GM19035 (cell line): ENCODE results near the gene RPLP2.

Experiments
- ATAC-seq: cut with Tn5 transposase; IDR thresholded peaks from one replicate; pipeline ENCODE4 v1.9.1; 2021; ENCODE audit not compliant: unreplicated experiment

The RPLP2 gene

DNA sequence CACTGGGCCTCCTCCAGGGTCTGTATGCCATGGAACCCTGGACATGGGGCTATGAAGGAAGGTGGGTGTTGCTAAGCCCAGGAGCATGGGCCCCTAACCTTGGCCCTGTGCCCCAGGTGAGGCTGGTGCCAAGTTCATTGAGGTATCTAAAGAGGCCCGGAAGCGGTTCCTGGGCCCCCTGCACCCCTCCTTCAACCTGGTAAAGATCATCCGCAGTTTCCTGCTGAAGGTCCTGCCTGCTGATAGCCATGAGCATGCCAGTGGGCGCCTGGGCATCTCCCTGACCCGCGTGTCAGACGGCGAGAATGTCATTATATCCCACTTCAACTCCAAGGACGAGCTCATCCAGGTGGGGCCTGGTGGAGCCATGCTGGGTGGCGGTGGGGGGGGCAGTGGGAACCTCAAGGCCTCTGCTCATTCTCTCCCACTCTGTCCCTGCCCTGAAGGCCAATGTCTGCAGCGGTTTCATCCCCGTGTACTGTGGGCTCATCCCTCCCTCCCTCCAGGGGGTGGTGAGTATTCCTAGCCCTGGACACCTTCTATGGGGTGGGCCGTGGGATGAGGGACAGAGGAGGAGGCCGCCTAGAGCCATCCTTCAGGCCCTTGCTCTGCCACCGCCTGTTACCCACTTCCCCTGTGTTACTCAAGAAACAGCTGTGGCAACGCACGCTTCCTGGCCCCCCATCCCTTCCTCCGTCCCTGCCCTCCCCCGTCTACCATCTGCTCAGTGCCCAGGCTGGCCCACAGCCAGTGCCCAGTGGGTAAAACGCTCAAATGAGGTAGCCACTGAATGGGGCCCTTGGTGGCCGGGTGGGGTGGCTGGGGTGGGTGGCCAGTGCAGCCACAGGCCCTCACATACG, 12.0 kb downstream of the RPLP2 start:
- ATAC-seq = no peak

DNA sequence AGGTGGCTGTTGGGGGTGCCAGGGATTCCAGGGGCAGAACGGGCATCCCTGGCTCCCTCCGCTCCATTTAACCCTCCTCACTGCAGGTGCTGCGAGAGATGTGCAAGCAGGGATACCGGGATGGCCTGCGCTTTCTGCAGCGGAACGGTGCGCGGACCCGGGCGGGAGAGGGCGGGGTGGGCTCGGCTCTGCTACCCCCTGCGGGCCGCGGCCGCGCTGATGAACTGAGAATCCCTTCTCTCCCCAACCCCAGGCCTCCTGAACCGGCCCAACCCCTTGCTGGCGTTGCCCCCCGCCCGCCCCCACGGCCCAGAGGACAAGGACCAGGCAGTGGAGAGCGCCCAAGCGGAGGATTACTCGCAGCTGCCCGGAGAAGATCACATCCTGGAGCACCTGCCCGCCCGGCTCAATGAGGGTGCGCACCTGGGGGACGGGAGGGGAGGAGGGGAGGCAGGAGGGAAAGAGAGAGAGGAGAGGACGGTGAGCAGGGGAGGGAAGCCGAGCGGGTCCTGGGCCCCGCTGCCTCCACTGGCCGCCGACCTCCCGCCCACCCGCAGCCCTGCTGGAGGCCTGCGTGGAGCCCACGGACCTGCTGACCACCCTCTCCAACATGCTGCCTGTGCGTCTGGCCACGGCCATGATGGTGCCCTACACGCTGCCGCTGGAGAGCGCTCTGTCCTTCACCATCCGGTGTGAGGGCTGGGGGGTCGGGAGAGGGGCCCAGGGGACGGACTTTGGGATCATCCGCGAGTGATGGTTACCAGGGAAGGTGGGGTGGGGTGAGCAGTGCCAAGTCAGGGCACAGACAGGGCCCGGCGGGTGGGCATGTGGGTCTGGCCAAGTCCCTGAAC, 13.9 kb downstream of the RPLP2 start:
- ATAC-seq = no peak

DNA sequence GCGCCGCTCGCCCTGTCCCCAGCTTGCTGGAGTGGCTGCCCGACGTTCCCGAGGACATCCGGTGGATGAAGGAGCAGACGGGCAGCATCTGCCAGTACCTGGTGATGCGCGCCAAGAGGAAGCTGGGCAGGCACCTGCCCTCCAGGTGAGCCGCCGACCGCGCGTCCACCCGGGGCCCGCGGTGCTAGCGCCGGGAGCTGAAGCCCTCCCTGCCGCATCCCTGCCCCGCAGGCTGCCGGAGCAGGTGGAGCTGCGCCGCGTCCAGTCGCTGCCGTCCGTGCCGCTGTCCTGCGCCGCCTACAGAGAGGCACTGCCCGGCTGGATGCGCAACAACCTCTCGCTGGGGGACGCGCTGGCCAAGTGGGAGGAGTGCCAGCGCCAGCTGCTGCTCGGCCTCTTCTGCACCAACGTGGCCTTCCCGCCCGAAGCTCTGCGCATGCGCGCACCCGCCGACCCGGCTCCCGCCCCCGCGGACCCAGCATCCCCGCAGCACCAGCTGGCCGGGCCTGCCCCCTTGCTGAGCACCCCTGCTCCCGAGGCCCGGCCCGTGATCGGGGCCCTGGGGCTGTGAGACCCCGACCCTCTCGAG, 14.6 kb downstream of the RPLP2 start:
- no peak for ATAC-seq

DNA sequence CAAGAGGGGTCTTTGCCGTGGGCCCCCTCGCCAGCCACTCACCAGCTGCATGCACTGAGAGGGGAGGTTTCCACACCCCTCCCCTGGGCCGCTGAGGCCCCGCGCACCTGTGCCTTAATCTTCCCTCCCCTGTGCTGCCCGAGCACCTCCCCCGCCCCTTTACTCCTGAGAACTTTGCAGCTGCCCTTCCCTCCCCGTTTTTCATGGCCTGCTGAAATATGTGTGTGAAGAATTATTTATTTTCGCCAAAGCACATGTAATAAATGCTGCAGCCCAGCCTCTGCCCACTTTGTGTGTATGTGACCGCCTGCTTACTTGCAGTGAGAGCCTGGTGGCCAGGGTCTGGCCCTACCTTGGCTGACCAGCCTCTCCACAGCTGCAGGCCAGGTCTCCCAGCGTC, 15.2 kb downstream of the RPLP2 start:
- ATAC-seq = no peak

DNA sequence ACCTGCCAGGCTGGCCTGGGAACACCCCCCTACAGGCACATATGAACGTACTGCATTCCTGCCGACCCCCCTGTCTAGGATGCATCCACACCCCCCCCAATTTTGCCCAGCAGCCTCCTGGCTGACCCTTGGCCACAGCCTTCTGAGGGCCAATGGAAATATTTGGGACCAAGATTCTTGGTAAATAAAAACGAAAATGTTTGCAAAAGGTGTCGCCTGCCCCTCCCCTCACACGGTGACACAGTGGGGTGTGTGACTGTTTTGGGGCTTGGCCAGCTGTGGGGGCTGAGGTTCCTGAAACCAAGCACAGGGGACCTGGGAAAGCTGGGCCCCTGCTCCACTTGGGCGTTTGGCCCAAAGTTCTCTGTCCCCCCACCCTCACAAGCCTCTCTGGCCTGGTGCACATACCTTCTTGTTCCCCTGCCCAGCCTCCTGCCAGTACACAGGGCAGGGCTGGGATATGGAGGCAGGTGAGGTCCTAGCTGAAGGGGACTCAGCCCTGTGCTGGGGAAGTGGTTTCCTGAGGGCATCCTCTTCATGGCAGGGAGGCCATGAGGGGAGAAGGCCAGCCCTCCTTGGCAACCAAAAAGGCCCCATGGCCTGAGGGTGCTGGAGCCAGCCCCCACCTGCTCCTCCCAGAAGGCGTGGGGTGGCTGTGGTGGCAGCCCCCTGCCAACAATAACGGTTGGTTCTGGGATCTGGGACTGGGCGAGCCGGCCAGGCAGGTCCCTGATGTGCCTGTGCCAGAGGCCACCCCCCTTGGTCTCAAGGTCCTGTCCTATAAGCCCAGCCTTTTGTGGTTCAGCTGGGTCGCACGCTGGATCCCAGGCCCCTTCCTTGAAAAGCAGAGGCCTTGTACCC, 15.8 kb downstream of the RPLP2 start:
- no peak for ATAC-seq

DNA sequence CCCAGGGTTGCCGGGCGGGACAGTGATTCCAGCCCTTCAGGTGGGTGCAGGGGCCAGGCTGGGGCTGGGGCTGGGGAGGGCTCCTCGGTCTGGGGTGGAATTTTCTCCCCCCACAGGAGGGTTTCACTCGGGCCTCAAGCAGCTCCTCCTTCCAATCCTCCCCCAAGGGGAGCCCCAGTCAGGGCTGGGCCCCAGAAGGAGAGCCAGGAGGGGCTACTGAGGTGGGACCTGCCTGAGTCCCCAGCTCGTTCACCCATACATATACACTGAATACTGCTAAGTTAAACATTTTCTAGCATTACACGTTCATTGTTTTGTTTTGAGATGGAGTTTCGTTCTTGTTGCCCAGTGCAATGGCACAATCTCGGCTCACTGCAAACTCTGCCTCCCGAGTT, 16.5 kb downstream of the RPLP2 start:
- ATAC-seq = no peak

DNA sequence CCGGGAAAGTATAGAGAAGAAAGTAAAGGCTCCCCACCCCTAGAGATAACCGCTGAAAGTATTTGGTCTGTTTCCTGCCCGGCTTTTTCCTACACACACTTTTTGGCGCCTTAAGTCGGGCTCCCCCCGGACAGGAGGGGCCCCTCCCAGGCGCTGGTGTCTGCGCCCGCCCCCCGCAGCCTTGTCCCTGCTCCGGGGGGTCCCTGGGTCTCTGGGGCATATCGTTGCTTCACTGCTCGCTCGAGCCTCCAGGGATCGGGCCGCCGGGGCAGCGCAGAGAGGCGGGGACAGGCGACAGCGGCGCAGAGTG, 17.0 kb downstream of the RPLP2 start:
- ATAC-seq = no peak

DNA sequence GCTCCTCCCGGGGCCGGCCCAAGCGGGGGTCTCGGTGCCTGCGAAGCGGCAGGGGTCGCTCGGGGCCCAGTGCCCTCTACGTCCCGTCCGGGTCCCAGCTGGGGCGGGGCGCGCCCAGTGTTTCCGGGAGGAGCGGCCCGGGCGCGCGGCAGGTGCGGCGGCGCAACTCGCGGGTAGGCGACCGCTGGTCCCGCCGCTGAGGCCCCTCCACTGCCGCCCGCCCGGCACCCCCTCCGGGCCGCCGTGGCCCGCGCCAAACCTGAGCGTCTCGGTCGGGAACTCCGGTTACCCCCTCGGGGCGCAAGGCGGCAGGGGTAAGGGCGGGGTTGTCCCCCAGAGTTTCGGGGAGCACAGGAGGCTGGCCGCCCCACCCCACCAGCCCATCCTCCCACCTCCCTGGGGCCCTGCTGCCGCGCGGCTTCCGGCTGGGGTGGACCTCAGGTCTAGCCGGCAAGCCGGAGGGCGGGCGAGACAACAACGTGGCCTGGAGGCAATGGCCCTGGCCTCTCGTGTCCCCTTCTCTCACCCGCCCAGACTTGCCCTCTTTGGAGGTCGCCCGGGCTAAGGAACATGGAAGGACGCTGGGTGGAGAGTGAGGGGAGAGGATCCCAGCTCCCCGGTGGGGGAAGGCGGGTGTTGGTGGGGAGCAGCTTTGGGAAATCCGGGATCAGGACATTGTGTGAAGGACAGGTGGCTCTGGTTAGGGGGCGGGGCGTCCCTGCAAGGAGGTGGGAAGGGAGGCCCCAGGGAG, 17.6 kb downstream of the RPLP2 start:
- ATAC-seq = no peak

DNA sequence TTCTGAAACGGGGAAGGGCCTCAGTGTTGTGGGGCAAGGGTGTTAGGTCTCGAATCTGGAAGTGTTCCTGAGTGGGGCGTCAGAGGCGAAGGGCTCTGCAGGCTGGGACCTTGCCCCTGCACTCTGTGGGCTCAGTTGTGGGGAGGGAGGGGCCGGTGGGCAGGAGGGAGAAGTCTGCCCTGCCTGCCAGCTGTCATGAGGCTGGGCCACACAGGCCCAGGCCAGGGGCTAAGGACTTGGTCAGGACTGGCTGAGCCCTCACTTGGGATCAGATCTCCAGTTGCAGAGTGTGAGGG, 18.1 kb downstream of the RPLP2 start, which contains the start of gene CRACR2B:
TSS of gene CRACR2B (plus strand) at position 23 of the 296 bp plus-strand sequence. CDS start 689 bp downstream, outside the sequence.
- no peak for ATAC-seq

DNA sequence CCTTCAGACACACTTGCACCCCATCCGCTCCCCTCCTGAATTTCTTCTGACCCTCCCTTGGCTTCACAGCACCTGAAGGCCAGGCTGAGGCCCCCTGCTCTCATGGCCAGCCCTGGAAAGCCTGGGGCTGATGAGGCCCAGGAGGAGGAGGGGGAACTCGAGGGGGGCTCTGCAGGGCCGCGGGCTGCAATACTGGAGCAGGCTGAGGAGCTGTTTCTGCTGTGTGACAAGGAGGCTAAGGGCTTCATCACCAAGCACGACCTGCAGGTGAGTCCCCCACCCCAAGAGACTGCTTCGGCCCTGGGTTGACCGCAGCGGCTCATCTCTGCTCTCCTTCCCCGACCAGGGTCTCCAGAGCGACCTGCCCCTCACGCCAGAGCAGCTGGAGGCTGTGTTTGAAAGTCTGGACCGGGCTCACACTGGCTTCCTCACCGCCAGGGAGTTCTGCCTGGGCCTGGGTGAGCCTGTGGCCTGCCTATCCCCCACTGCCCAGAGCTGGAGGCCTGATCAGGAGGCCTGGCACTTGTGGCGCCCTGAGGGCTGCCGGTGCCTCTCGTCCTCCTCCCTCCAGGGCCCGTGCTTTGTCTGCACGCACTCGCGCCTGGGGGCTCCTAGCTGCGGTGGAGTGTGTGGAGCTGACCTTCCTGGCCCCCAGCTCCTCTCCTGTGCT, 18.9 kb downstream of the RPLP2 start:
- ATAC-seq = no peak

DNA sequence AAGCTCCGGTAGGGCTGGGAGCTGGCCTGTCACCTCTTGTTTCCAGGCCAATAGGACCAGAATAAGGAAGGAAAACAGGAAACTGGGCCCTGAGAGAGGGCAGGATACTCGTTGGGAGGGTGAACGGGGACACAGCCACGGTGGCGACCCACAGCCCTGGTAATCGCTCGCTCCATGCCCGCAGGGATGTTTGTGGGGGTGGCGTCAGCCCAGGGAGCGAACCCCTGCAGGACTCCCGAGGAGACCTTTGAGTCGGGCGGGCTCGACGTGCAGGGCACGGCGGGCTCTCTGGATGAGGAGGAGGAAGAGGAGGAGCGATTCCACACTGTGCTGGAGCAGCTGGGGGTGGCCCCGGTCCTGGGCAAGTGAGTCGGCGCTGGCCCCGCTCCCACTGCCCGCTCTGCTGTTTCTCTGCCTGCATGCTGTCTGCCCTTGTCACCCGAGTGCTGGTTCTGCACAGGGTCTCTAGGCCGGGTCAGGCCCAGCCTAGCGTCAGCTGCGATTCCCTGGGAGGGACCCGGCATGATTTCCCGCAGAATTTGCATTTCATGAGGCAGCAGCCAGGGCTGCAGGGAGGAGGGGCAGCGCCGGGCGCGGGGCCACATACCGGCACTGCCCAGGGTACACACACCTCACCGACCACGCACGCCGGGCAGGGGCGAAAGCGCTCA, 19.5 kb downstream of the RPLP2 start:
- no peak for ATAC-seq

DNA sequence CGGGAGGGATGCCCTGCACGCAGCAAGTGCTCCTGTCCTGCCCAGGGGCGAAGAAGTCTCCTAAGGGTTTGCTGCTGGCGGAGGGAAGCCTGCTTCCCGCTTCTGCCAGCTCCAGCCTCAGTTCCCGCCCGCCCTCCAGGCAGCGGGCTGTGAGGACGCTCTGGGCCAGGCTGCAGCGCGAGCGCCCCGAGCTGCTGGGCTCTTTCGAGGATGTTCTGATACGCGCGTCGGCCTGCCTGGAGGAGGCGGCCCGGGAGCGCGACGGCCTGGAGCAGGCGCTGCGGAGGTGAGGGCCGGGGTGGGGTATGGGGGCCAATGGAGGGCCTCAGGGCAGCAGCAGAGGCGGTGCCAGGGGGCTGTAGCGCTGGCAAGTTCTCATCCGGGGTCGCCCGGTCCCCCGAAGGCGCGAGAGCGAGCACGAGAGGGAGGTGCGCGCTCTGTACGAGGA, 20.1 kb downstream of the RPLP2 start:
- no peak for ATAC-seq

DNA sequence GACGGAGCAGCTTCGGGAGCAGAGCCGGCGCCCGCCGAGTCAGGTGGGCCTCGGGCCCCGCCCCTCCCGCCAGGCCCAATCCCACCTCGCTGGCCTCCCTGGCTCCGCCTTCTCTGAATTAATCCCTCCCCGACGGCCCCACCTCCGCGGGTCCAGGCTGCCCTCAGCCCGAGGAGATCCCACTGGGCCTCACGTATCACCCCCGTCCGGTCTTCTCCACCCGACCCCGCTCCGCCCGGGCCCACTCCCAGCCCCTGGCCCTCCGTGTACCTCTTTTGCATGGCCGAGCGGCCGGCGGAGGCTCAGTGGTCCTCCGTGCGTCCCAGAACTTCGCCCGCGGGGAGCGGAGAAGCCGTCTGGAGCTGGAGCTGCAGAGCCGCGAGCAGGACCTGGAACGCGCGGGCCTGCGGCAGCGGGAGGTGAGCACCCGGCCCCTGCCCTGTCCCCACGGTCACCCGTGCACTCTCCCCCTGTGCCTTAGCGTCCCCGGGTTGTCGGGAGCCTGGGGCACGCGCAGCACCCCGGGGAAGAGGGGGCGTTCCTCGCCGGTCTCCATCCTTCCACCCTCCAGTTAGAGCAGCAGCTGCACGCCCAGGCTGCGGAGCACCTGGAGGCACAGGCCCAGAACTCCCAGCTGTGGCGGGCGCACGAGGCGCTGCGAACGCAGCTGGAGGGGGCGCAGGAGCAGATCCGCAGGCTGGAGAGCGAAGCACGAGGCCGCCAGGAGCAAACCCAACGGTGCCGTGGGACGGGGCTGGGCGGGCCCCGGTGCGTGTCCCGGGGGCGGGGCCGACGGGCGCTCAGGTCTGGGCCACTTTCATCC, 20.7 kb downstream of the RPLP2 start:
- ATAC-seq = peak; percentile 39

DNA sequence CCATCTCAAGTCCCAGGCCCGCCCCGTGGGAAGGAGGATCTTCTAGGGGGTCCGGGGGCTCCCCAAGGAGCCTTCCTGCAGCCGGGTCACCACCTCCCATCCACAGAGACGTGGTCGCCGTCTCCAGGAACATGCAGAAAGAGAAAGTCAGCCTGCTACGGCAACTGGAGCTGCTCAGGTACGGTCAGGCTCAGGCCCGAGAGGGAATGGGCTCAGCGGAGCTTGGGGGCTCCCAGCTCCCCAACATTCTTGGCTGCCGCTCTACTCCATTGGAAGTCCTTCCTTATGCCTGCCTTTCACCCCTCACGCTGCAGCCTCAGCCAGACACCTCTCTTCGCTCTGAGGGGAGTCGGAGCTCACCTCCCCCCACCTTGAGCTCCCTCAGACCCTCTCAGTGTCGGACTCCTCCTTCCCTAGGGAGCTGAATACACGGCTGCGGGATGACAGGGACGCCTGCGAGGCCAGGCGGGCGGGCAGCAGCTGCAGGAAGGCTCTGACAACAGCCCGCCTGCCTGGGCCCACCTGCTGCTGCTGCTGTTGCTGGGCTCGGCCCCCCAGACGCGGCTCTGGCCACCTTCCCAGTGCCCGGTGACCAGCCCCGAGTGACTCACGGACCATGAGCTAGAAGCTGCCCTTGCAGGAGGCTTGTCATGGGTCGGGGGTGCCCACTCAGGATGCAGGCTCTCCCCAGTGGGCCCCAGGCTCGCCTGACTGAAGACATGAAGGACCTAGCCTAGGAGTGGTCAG, 21.5 kb downstream of the RPLP2 start:
- ATAC-seq = no peak

DNA sequence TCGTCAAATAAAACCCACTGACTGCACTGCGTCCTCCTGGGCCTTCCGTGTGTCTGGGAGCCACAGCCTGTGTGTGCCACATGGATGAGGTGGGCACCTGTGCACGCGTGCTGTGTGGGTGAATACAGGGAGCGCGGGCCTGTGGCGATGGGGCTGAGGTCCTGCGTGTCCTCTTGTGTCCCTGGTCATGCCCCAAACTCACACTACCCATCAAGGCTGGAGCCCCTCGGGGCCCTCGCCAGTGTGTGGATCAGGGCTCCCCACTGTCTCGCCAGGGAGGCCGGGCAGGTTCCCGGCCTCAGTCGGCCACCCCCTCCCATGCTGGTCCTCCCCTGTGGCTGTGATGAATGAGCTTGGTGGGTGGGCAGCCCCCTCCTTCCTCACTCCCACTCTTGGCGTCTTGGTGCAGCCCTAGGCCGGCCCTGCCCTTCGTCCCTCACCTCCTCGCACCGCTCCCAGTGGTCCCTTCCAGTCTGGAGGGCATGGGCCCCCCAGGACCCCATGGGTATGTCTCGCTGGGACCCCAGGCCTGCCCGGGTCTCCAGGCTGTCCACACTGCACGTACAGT, 22.3 kb downstream of the RPLP2 start:
- no peak for ATAC-seq

DNA sequence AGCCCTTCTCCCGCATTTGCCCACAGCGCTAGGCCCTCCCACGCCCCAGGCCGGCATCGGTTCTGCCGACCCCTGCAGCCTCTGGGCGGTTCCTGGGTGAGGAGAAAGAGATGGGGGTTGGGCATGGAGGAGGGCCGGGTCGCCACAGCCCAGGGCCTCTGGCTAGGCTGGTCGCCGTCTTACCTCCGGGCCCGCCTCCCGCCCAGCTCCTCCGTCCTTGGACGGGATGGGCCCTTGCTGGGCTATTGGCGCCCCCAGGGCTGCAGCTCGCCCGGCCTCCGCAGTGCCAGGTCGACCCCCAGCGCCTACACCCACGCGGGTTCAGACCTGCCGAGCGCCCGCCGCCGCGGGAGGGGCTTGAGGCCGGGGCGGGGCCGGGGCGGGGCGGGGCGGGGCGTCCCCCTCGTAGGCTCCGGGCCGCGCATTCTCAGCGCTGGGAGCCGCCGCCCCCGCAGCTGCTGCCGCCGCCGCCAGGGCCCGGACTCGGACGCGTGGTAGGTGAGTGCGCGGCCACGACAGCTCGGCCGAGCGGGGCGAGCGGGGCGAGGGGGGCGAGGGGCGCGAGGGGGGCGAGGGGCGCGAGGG, 22.9 kb downstream of the RPLP2 start, which contains the start of gene CD151:
TSS of gene CD151 (plus strand) at position 424 of the 585 bp plus-strand sequence. CDS start 3,118 bp downstream, outside the sequence.
- ATAC-seq = peak; percentile 39
